RWPE2 (cell line): ENCODE results near the gene SELENOM.
"Not testable (repeated sequence)": the region's sequence is repeated elsewhere in the genome, so short reads cannot be mapped to it uniquely, and the experiment has no call there.

Experiments used
- ATAC-seq: fragments of 200-7000 bp; cut with Tn5 transposase; 3 replicates; pipeline ENCODE4 v1.9.1; 2021; ENCODE audit warnings: low read depth
- DNase-seq: peaks from one replicate; pipeline ENCODE4 v3.0.0-alpha.2; 2020; ENCODE audit warnings: low spot score
- H3K27ac ChIP-seq: fragments of 450-650 bp; 2 replicates; pipeline ENCODE4 v1.5.1; 2017; ENCODE audit warnings: mild to moderate bottlenecking; ENCODE audit not compliant: poor library complexity, severe bottlenecking
- H3K27me3 ChIP-seq: fragments of 250-450 bp; sonication (Bioruptor Pico); 2 replicates; pipeline ENCODE4 v1.5.1; 2021; ENCODE audit warnings: mild to moderate bottlenecking, moderate library complexity; ENCODE audit not compliant: insufficient read depth, poor library complexity, severe bottlenecking
- H3K36me3 ChIP-seq: fragments of 250-450 bp; sonication (Bioruptor Pico); 2 replicates; pipeline ENCODE4 v1.5.1; 2020; ENCODE audit warnings: low read depth, mild to moderate bottlenecking, moderate library complexity
- H3K4me1 ChIP-seq: fragments of 250-450 bp; sonication (Bioruptor Pico); 2 replicates; pipeline ENCODE4 v1.5.1; 2021; ENCODE audit warnings: mild to moderate bottlenecking, moderate library complexity; ENCODE audit not compliant: insufficient read depth, poor library complexity, severe bottlenecking
- H3K4me3 ChIP-seq: fragments of 250-450 bp; sonication (Bioruptor Pico); 2 replicates; pipeline ENCODE4 v1.5.1; 2021; ENCODE audit warnings: mild to moderate bottlenecking, moderate library complexity; ENCODE audit not compliant: severe bottlenecking
- H3K9me3 ChIP-seq: fragments of 250-450 bp; sonication (Bioruptor Pico); 2 replicates; pipeline ENCODE4 v1.5.1; 2021; ENCODE audit warnings: mild to moderate bottlenecking, moderate library complexity; ENCODE audit not compliant: severe bottlenecking
- TF ChIP-seq, protein P1 (sequence below): fragments of 450-650 bp; IDR thresholded peaks from one replicate; pipeline ENCODE4 v1.5.1; 2017; ENCODE audit warnings: mild to moderate bottlenecking, moderate library complexity; ENCODE audit not compliant: poor library complexity, severe bottlenecking

Gene SELENOM

DNA sequence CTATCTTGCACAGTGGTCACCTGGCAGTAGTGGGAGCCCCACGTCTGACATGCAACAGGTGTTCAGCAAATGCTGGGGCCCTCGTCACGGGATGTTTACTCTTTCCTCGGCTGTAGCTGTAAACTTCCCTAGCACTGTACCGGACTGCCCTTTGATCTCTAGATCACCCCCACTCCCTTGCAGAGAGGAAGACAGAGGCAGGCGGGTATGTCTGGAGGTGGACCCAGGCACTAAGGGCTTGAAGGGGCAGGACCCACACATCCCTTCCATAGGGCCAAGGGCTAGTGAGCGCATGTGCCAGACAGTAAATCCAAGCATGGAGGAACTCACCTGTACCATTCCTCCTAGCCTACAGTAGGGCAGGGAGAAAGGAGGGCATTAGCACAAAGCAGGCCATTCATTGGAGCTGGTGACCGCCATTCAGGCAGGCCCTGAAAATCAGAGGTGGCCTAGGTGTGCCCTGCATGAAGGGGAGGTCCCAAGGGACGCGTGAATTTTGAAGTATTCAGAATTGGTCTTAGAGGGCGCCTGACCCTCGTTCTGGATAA, 28.2 kb downstream of the SELENOM start:
- H3K9me3 ChIP-seq, result no peaks in the 10 kb centered on the region
- no peak overlapping the region for H3K4me3 ChIP-seq
- TF ChIP-seq, protein P1, sequence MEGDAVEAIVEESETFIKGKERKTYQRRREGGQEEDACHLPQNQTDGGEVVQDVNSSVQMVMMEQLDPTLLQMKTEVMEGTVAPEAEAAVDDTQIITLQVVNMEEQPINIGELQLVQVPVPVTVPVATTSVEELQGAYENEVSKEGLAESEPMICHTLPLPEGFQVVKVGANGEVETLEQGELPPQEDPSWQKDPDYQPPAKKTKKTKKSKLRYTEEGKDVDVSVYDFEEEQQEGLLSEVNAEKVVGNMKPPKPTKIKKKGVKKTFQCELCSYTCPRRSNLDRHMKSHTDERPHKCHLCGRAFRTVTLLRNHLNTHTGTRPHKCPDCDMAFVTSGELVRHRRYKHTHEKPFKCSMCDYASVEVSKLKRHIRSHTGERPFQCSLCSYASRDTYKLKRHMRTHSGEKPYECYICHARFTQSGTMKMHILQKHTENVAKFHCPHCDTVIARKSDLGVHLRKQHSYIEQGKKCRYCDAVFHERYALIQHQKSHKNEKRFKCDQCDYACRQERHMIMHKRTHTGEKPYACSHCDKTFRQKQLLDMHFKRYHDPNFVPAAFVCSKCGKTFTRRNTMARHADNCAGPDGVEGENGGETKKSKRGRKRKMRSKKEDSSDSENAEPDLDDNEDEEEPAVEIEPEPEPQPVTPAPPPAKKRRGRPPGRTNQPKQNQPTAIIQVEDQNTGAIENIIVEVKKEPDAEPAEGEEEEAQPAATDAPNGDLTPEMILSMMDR, result no peak
- no peak for ATAC-seq
- H3K27me3 ChIP-seq, result no peaks in the 10 kb centered on the region
- no peak overlapping the region for H3K27ac ChIP-seq
- peaks cover 15% of the 10 kb centered on the region for H3K36me3 ChIP-seq
- peaks cover 20% of the 10 kb centered on the region for H3K4me1 ChIP-seq
- DNase-seq, result no peak

DNA sequence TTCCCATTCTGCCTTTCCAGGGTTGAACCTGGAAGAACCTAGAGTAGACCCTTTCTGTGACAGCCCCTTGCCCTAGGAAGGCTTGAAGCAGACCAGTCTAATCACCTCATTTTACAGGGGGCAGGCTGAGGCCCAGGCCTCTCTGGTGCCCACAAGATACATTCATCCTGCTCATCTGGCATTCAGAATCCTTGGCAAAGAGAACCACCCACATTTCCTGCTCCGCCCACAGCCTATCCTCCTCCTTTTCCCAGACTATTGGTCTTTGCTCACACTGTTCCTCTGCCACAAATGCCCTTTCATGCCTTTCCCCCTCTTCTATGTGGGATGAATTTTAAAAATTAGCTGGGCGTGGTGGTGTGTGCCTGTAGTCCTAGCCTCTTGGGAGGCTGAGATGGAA, 29.0 kb downstream of the SELENOM start:
- not testable (repeated sequence) for H3K27ac ChIP-seq, ATAC-seq, H3K36me3 ChIP-seq, H3K27me3 ChIP-seq, H3K9me3 ChIP-seq, DNase-seq, H3K4me3 ChIP-seq
- peaks cover 12% of the 10 kb centered on the region for H3K4me1 ChIP-seq

DNA sequence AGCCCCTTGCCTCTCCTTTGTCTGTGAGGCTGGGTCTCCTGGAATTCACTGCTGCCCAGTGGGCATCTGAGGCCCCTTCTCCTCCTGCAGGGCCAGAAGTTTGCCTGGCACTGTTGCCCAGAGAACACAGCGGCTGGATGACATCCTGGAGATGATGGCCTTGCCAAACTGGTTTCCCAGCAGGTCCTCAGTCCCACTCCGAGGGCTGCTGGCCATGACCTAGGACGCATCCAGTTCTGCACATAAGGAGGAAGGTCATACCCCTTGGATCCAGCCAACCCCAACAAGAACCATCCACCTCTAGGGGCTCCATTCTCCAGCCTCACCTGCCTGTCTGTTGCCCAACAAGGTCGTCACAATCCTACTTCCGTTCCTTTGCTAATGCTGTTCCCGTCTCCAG, 29.7 kb downstream of the SELENOM start:
- H3K36me3 ChIP-seq, result peaks cover under 1% of the 10 kb centered on the region; the same call in 1 of the 2 replicates
- H3K9me3 ChIP-seq, result no peaks in the 10 kb centered on the region
- H3K27me3 ChIP-seq, result no peaks in the 10 kb centered on the region
- no peak overlapping the region for H3K4me3 ChIP-seq
- H3K27ac ChIP-seq, result no peak overlapping the region
- TF ChIP-seq, protein P1, result no peak
- DNase-seq, result no peak
- H3K4me1 ChIP-seq, result peaks cover 5% of the 10 kb centered on the region
- no peak for ATAC-seq

DNA sequence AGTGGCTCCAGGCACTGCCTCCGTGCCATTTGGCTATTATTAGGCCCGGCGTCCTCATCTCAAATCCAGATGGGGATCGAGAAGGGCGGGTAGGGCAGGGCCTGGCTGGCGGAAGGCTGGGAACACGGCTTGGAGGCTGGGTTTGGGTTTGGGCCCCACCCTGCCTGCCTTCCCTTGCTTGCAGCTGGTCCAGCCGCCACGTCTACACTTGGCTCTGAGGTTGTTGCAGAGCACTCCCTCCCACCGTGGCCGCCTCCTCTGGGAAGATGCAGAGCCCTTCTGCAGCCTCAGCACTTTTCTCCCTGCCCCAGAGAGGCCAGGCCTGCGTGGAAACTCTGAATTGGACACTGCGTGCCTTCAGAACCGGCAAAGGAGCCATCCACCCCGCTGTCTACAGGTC, 31.4 kb downstream of the SELENOM start:
- Histone ChIP-seq H3K27me3 (no peaks in the 10 kb centered on the region), H3K36me3 (no peaks in the 10 kb centered on the region), H3K27ac (no peak overlapping the region), H3K9me3 (no peaks in the 10 kb centered on the region), H3K4me1 (no peaks in the 10 kb centered on the region), H3K4me3 (no peak overlapping the region)
- DNase-seq (no peak), ATAC-seq (no peak)
- TF ChIP-seq, protein P1, result no peak

DNA sequence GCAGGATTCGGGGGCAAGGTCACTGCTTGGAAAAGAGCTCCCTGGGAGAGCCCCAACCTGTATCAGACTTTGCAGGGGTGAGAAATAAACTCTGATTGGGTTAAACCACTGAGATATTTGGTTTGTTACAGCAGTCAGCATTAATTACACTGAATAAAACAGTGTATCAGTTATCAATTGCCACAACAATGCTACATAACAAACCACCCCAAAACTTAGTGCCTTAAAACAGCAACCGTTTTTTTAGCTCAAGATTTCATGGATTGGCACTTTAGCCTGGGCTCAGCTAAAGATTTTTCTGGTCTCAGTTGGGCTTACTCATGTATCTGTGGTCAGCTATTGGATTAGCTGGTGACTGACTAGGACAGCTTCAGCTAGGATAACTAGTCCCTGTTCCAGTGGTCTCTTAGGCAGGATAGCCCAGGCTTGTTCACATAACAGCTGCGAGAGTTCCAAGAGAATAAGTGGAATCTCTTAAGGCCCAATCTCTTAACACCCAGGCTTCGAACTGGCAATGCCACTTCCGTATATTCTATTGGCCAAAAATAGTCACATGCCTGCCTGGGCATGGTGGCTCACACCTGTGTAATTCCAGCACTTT, 33.7 kb downstream of the SELENOM start:
- not testable (repeated sequence) for H3K27ac ChIP-seq, H3K27me3 ChIP-seq, H3K9me3 ChIP-seq, H3K36me3 ChIP-seq, H3K4me1 ChIP-seq, H3K4me3 ChIP-seq, DNase-seq, ATAC-seq

DNA sequence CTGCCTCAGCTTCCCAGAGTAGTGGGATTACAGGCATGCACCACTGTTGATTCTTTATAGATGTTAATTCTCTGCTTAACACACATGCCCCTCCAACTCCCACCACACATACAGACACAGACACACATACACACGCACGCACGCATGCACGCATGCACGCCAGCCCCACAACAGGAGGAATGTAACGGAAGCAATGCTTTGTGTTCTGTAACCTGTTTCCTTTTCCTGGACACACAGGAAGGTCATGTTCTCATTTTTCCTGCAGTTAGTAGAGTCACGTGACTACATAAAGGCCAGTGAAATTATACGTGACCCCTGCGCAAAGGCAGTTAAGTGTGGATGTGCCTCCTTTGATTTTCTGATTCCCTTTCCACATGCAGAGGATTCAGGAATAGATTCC, 34.2 kb downstream of the SELENOM start:
- H3K27ac ChIP-seq, ATAC-seq, DNase-seq, H3K36me3 ChIP-seq, H3K4me1 ChIP-seq, H3K4me3 ChIP-seq, H3K27me3 ChIP-seq, H3K9me3 ChIP-seq: not testable (repeated sequence)

DNA sequence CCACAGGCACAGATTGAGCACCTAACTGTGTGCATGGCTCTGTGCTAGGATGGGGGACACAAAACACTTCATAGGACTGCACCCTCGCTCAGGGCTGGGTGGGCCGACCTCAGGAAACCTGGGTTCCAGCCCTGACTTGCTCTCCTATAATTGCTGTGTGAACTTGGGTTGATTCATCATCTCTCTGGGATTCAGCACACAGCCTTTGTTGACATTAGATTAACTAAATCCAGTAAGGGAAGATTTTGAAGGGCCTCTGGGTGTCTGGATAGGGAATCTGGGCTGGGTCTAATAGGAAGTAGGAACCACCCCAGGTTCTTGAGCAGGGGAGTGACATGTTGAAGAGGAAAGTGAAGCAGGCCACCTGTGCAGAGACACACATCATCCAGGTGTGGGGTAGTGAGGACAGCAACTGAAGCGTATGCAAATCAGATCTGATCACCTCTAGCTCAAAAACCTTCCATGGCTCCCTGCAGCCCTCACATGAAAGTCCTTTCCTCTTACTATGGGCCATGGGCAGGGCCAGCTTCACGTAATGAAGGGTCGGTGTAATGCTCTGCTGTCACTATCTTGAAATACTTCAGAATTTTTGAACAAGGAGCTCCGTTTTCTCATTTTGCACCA, 37.6 kb downstream of the SELENOM start:
- H3K9me3 ChIP-seq, H3K4me1 ChIP-seq, H3K36me3 ChIP-seq, H3K27me3 ChIP-seq, DNase-seq, H3K4me3 ChIP-seq: not testable (repeated sequence)
- peak; percentile 93 for ATAC-seq
- peak overlapping the region; percentile 8 for H3K27ac ChIP-seq
